HEK293T (cell line): ENCODE data around the gene TSPY9.
"Not testable (repeated sequence)": the region's sequence is repeated elsewhere in the genome, so short reads cannot be mapped to it uniquely, and the experiment has no call there.

Experiments
- FOXM1 ChIP-seq: fragments of 450-650 bp; IDR thresholded peaks from 2 replicates; pipeline ENCODE4 v1.6.1; 2017; ENCODE audit warnings: mild to moderate bottlenecking, borderline replicate concordance
- L3MBTL2 ChIP-seq: fragments of 450-650 bp; conservative IDR thresholded peaks from 2 replicates; pipeline ENCODE4 v1.6.1; 2016; ENCODE audit warnings: mild to moderate bottlenecking

- not testable (repeated sequence) for TF ChIP-seq FOXM1, L3MBTL2
Observed at GRCh38 chrY:9527580-9527979, 40.5 kb downstream of the TSPY9 start, which contains the start of gene TSPY10.
